ENCODE data around the gene RRP15.

DNA sequence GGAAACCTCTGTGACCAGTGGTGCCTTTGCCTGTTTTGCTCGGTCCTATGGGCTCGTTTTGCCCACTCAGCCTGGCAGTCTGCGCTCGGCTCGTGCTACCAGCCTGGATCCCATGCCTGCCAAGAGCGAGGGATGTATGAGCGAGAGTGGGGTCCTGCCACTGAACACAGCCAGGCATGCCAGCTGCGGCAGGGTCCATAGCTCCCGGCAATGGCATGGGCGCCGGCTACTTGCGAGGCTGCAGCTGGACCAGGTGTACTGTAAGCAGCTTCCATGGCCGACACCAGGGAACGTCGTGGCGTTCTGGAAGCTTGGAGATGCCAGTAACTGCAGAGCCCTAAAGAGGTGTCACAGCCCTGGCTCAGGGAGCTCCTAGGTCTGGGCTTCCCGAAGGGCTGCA lies 37.7 kb downstream of the RRP15 start:
- TF ChIP-seq BHLHE40 (IDR thresholded peaks at IDR 0.05; ENCODE audit: low read length) (no peak), FOXA3 (CRISPR knock-in tag; conservative IDR thresholded peaks at IDR 0.05 in 1 of 2, IDR thresholded peaks at IDR 0.05 in 1 of 2) (no peak), DNMT1 (IDR thresholded peaks at IDR 0.05) (no peak), MCM2 (IDR thresholded peaks at IDR 0.05; ENCODE audit: low read depth) (no peak), SMC3 (conservative IDR thresholded peaks at IDR 0.05; ENCODE audit: insufficient read depth, low read depth, low read length) (no peak), SP1 (CRISPR knock-in tag; IDR thresholded peaks at IDR 0.05) (no peak), ZBTB7A (IDR thresholded peaks at IDR 0.05; ENCODE audit: borderline replicate concordance, control insufficient read depth, low read depth, low read length) (no peak), ZNF274 (IDR thresholded peaks at IDR 0.05; ENCODE audit: borderline replicate concordance, low read depth, low read length) (no peak), ZNF699 (CRISPR knock-in tag; IDR thresholded peaks at IDR 0.05; ENCODE audit: insufficient replicate concordance) (no peak), PHF21A (IDR thresholded peaks at IDR 0.05; ENCODE audit: borderline replicate concordance, low read depth) (no peak), POLR2AphosphoS5 (IDR thresholded peaks at IDR 0.05; ENCODE audit: control insufficient read depth, insufficient read depth, low read depth, low read length) (no peak), NBN (IDR thresholded peaks at IDR 0.05; ENCODE audit: low read depth) (no peak), POLR2A (conservative IDR thresholded peaks at IDR 0.05) (no peak)
- TF ChIP-seq, protein P1, sequence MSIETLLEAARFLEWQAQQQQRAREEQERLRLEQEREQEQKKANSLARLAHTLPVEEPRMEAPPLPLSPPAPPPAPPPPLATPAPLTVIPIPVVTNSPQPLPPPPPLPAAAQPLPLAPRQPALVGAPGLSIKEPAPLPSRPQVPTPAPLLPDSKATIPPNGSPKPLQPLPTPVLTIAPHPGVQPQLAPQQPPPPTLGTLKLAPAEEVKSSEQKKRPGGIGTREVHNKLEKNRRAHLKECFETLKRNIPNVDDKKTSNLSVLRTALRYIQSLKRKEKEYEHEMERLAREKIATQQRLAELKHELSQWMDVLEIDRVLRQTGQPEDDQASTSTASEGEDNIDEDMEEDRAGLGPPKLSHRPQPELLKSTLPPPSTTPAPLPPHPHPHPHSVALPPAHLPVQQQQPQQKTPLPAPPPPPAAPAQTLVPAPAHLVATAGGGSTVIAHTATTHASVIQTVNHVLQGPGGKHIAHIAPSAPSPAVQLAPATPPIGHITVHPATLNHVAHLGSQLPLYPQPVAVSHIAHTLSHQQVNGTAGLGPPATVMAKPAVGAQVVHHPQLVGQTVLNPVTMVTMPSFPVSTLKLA (conservative IDR thresholded peaks at IDR 0.05), result no peak

Data from K562 (cell line).